ENCODE measurements around the gene TBX10.

TBX10 gene

DNA sequence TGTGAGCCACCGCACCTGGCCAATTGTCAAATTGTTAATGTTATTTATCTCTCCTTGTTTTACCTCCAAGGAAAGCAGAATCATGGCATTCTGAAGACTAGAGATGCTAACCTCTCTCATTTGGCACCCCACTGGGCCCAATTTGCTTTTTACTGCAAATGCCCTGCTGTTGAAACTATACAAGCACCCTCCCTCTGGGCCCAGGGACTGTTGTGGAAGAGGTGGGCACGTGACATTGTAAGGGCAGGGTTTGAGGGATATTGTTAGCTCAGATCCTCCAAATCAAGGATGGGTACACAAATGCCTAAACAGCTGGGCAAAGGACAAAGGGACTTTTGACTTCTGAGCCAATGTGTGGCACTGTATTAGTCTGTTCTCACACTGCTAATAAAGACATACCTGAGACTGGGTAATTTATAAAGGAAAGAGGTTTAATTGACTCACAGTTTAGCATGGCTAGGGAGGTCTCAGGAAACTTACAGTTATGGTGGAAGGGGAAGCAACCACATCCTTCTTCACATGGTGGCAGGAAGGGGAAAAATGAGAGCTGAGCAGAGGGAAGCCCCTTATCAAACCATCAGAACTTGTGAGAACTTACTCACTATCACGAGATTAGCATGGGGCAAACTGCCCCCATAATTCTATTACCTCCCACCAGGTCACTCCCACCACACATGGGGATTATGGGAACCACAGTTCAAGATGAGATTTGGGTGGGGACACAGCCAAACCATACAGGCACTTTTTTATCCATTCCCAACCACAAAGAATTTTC lies 41.3 kb upstream of the TBX10 start:
- Histone ChIP-seq H3K27ac (no peak overlapping the region), H3K79me2 (ENCODE audit: insufficient read depth, low read depth) (no peaks in the 10 kb centered on the region), H3K4me3 (IDR thresholded peaks at IDR 0.05; ENCODE audit: insufficient read depth, low read depth, low read length) (no peak overlapping the region), H2AFZ (ENCODE audit: low read depth) (no peak overlapping the region), H3K9ac (no peak overlapping the region), H3K27me3 (ENCODE audit: insufficient read depth, low read depth) (no peaks in the 10 kb centered on the region), H3K4me2 (no peak overlapping the region), H4K20me1 (ENCODE audit: insufficient read depth) (no peaks in the 10 kb centered on the region), H3K36me3 (ENCODE audit: insufficient read depth) (no peaks in the 10 kb centered on the region), H3K4me1 (ENCODE audit: low read depth, poor library complexity, severe bottlenecking) (no peaks in the 10 kb centered on the region)
- TF ChIP-seq, protein P1, sequence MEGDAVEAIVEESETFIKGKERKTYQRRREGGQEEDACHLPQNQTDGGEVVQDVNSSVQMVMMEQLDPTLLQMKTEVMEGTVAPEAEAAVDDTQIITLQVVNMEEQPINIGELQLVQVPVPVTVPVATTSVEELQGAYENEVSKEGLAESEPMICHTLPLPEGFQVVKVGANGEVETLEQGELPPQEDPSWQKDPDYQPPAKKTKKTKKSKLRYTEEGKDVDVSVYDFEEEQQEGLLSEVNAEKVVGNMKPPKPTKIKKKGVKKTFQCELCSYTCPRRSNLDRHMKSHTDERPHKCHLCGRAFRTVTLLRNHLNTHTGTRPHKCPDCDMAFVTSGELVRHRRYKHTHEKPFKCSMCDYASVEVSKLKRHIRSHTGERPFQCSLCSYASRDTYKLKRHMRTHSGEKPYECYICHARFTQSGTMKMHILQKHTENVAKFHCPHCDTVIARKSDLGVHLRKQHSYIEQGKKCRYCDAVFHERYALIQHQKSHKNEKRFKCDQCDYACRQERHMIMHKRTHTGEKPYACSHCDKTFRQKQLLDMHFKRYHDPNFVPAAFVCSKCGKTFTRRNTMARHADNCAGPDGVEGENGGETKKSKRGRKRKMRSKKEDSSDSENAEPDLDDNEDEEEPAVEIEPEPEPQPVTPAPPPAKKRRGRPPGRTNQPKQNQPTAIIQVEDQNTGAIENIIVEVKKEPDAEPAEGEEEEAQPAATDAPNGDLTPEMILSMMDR (conservative IDR thresholded peaks at IDR 0.05; ENCODE audit: low read depth, low read length), result no peak

DNA sequence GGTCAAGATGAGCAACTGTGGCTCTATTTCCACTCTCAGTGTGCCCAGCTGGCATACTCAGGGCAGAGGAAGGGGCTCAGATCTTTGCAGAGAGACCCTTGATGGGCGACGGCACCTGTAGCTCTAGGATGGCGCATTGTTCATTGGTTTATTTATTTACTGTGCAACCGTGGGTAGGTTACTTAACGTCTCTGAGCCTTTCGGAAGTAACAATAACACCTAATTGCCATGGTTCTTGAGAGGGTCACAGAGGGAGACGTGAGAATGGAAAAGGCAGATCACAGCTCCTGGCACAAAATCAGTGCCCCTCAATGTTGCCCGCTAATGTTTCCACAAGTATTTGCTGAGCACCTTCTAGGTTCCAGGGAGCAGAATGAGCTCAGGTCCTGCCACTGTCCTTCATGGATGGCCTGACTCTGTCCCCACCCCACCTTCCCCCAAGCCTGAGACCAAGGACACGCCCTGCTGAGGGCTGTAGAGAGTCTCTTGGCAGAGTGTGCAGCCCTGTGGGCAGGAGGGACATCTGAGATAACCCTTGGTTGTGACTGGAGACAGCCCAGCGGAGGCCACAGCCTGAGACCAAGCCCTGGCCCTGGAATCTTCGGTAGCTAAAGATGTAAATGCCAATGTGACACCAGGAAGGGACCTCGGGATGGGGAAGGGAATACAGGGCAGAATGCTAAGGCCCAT lies 35.6 kb upstream of the TBX10 start:
- no peak overlapping the region for H3K9ac ChIP-seq
- no peaks in the 10 kb centered on the region for H4K20me1 ChIP-seq (ENCODE audit: insufficient read depth)
- no peak overlapping the region for H3K4me2 ChIP-seq
- no peak overlapping the region for H2AFZ ChIP-seq (ENCODE audit: low read depth)
- H3K27ac ChIP-seq, result no peak overlapping the region
- no peak overlapping the region for H3K4me3 ChIP-seq (IDR thresholded peaks at IDR 0.05; ENCODE audit: insufficient read depth, low read depth, low read length)
- H3K4me1 ChIP-seq (ENCODE audit: low read depth, poor library complexity, severe bottlenecking), result no peaks in the 10 kb centered on the region
- no peaks in the 10 kb centered on the region for H3K27me3 ChIP-seq (ENCODE audit: insufficient read depth, low read depth)
- TF ChIP-seq, protein P1 (conservative IDR thresholded peaks at IDR 0.05; ENCODE audit: low read depth, low read length), result no peak
- no peaks in the 10 kb centered on the region for H3K79me2 ChIP-seq (ENCODE audit: insufficient read depth, low read depth)
- no peaks in the 10 kb centered on the region for H3K36me3 ChIP-seq (ENCODE audit: insufficient read depth)

DNA sequence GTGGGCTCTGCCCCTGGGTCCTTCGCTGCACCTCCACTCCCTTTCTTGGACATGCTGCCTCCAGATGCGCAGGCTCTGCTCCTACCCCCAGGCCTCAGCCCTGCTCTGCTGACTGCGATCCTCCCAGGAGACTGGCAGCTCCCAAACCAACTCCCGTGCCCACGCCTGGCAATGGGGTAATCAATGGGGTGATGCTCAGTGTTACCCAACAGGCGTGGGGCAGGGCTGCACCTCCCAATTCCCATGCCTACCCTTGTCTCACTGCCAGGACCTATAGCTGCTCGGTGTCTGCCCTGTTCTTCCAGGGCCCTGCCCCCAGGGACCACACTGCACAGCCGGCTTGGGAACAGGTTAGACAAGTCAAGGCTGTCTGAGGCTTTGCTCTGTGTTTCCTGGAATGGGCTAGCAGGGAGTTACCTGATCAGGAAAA lies 34.9 kb upstream of the TBX10 start, which contains the start of gene ALDH3B2:
Gene ALDH3B2 (minus strand): TSS at position 182 of the 430 bp plus-strand sequence. CDS start 7,688 bp downstream, outside the sequence.
- H3K27ac ChIP-seq, result no peak within 1 kb of the TSS
- no peak within 1 kb of the TSS for H3K9ac ChIP-seq

DNA sequence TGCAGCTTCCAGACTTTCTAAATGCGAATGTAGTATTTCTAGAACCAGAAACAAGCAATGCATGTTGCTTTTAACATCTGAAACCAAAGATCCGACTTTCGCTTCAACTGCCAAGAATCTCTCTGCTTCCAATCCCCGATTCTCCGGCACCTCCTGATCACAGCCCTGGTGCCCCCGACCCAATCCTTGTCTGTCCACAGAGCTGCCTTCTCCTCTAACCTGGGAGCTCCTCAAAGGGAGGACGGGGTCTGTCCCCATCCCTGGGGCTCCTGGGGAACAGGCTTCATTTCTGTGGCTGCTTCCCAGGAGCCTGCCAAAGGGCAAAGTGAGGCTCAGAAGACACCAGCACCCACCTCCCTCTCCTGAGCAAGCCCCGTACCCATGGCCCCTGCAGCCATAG lies 34.3 kb upstream of the TBX10 start:
- Histone ChIP-seq H3K4me1 (ENCODE audit: low read depth, poor library complexity, severe bottlenecking) (no peaks in the 10 kb centered on the region), H3K4me3 (IDR thresholded peaks at IDR 0.05; ENCODE audit: insufficient read depth, low read depth, low read length) (no peak overlapping the region), H4K20me1 (ENCODE audit: insufficient read depth) (no peaks in the 10 kb centered on the region), H3K27me3 (ENCODE audit: insufficient read depth, low read depth) (no peaks in the 10 kb centered on the region), H3K9ac (no peak overlapping the region), H3K27ac (no peak overlapping the region), H3K4me2 (no peak overlapping the region), H3K79me2 (ENCODE audit: insufficient read depth, low read depth) (no peaks in the 10 kb centered on the region), H3K36me3 (ENCODE audit: insufficient read depth) (no peaks in the 10 kb centered on the region), H2AFZ (ENCODE audit: low read depth) (no peak overlapping the region)
- TF ChIP-seq, protein P1 (conservative IDR thresholded peaks at IDR 0.05; ENCODE audit: low read depth, low read length), result no peak

More for the DNA sequence above, 34.9 kb upstream of the TBX10 start, which contains the start of gene ALDH3B2:
- Histone ChIP-seq H3K4me2 (no peak within 1 kb of the TSS), H3K27me3 (ENCODE audit: insufficient read depth, low read depth) (no peaks in the 10 kb centered on the region), H2AFZ (ENCODE audit: low read depth) (no peak within 1 kb of the TSS), H3K36me3 (ENCODE audit: insufficient read depth) (no peaks in the 10 kb centered on the region), H3K4me1 (ENCODE audit: low read depth, poor library complexity, severe bottlenecking) (no peaks in the 10 kb centered on the region), H4K20me1 (ENCODE audit: insufficient read depth) (no peaks in the 10 kb centered on the region), H3K4me3 (IDR thresholded peaks at IDR 0.05; ENCODE audit: insufficient read depth, low read depth, low read length) (no peak within 1 kb of the TSS), H3K79me2 (ENCODE audit: insufficient read depth, low read depth) (no peaks in the 10 kb centered on the region)
- TF ChIP-seq, protein P1 (conservative IDR thresholded peaks at IDR 0.05; ENCODE audit: low read depth, low read length), result no peak
